Mammary epithelial cell (primary cell): ENCODE measurements around the gene OR10A2.

ENCODE experiments used
- EZH2 ChIP-seq: IDR thresholded peaks from 2 replicates; pipeline ENCODE4 v1.6.1; 2012; ENCODE audit warnings: low read length, inconsistent platforms, borderline replicate concordance
- TF ChIP-seq, protein P1 (sequence below), 2 donors: IDR thresholded peaks in 1 of 2; conservative IDR thresholded peaks in 1 of 2; 2 replicates each; pipeline ENCODE4 v1.5.1; 2011 to 2012; ENCODE audit warnings: inconsistent platforms in 2 of 2, low read length in 2 of 2, mild to moderate bottlenecking in 2 of 2, control low read depth in 1 of 2, low read depth in 1 of 2; ENCODE audit not compliant: insufficient read depth in 1 of 2; ENCODE audit errors: extremely low read depth in 1 of 2

GRCh38 chr11:6888830-6889229 lies 26.0 kb downstream of the OR10A2 start:
- TF ChIP-seq, protein P1, sequence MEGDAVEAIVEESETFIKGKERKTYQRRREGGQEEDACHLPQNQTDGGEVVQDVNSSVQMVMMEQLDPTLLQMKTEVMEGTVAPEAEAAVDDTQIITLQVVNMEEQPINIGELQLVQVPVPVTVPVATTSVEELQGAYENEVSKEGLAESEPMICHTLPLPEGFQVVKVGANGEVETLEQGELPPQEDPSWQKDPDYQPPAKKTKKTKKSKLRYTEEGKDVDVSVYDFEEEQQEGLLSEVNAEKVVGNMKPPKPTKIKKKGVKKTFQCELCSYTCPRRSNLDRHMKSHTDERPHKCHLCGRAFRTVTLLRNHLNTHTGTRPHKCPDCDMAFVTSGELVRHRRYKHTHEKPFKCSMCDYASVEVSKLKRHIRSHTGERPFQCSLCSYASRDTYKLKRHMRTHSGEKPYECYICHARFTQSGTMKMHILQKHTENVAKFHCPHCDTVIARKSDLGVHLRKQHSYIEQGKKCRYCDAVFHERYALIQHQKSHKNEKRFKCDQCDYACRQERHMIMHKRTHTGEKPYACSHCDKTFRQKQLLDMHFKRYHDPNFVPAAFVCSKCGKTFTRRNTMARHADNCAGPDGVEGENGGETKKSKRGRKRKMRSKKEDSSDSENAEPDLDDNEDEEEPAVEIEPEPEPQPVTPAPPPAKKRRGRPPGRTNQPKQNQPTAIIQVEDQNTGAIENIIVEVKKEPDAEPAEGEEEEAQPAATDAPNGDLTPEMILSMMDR (conservative IDR thresholded peaks at IDR 0.05 in 1 of 2, IDR thresholded peaks at IDR 0.05 in 1 of 2; ENCODE audit: extremely low read depth in 1 of 2, insufficient read depth in 1 of 2, low read depth in 1 of 2, low read length in 2 of 2), result no peak
- TF ChIP-seq EZH2, result no peak
